Purkinje cell (primary cell): Measurements from ENCODE around the gene RFX8. TPM values are rescaled to one million over a fixed set of nuclear protein-coding genes. Genes with fewer than 3 reads are reported as not detected.

Experiments used
- polyA plus RNA-seq: library from polyadenylated mRNA; unstranded; fragments of >200 nt; fragmentation: Nextera tagmentation; gene quantifications from 2 replicates; pipeline ENCODE4 v1.2.1, GENCODE V29; 2014

RFX8 gene
- 2.7 and 3.3 TPM in 2 replicates for polyA plus RNA-seq

GRCh38 chr2:101474731-101475384, at the start of gene RFX8:
TSS of gene RFX8 (minus strand) at chr2:101475112. CDS start at chr2:101466848, 8,264 bp downstream.

DNA sequence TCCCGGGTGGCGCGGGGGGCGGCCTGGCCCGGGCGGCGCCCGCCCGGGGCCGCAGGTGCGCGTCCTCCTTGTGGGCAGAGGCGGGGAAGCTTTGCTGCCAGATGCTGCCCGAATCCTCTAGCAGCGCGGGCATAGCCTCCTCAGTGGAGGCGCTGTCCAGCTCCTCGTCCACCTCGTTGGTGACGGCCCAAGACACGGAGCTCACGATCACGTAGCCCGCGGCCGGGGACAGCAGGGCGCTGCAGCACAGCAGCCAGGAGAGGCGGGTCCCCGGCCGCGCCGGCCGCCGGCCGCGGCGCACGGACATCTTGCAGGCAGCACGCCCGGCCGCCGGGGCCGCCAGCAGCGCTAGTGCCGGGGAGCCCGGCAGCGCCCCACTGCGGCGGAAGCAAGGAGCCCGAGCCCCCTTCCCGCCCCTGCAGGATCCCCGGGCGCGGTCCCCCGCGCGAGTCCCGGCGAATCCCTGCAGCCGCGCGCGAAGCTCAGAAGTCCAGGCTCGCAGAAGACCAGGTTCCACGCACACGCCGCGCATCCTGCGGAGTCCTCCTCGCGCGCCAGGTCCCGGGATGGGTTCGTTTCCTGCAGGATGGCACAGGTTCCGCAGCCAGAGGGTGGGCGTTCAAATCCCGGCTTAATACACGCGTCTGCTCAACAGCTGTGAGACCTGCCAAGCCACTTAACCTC, 87.6 kb downstream of the RFX8 start, which contains the start of gene CREG2:
TSS of gene CREG2 (minus strand) at position 353 of the 684 bp plus-strand sequence. CDS start at position 307, 46 bp downstream.

Other genes with a start within 250 kb of the RFX8 start
- 12.7 and 13.0 TPM in 2 replicates for gene CNOT11, start 222.2 kb downstream of the RFX8 start, polyA plus RNA-seq
- gene RNF149, start 166.4 kb downstream of the RFX8 start, polyA plus RNA-seq = 48.4 and 50.1 TPM in 2 replicates
- gene CREG2, start 87.6 kb downstream of the RFX8 start, polyA plus RNA-seq = 0.73 and 23.4 TPM in 2 replicates
- gene MAP4K4, start 222.6 kb upstream of the RFX8 start, polyA plus RNA-seq = 8.7 and 9.0 TPM in 2 replicates